Measurements from ENCODE around the gene CDH10.

The CDH10 gene

GRCh38 chr5:24644761-24645160, at the start of gene CDH10:
CDH10 (minus strand) TSS chr5:24644978; CDS start chr5:24593490, 51,488 bp downstream.
- Histone ChIP-seq H3K9ac (ENCODE audit: low read length in 5 of 5) (no peak within 1 kb of the TSS), H3K4me3 (ENCODE audit: low read depth in 1 of 5, low read length in 5 of 5) (peak within 1 kb of the TSS in 2 of 5 donors; percentile 37 to 66), H3K9me3 (ENCODE audit: control insufficient read depth in 5 of 5, low read length in 5 of 5) (no peaks in the 10 kb centered on the region), H3K27ac (ENCODE audit: low read depth, low read length) (no peak within 1 kb of the TSS), H3K27me3 (ENCODE audit: control insufficient read depth in 5 of 5, insufficient read depth in 4 of 5, low read length in 5 of 5) (peaks cover 0 to 10% (median 3%) of the 10 kb centered on the region in 5 donors), H3K36me3 (ENCODE audit: control insufficient read depth in 5 of 5, insufficient read depth in 5 of 5, low read length in 5 of 5) (no peaks in the 10 kb centered on the region), H3K4me1 (ENCODE audit: control insufficient read depth in 5 of 5, insufficient read depth in 5 of 5, low read length in 5 of 5) (peaks cover 0 to 5% (median 4%) of the 10 kb centered on the region in 5 donors)

- peaks cover 0 to 6% (median 0%) of the 10 kb centered on the region in 5 donors for H3K9me3 ChIP-seq (ENCODE audit: control insufficient read depth in 5 of 5, low read length in 5 of 5)
- H3K36me3 ChIP-seq (ENCODE audit: control insufficient read depth in 5 of 5, insufficient read depth in 5 of 5, low read length in 5 of 5), result no peaks in the 10 kb centered on the region
- no peak overlapping the region for H3K9ac ChIP-seq (ENCODE audit: low read length in 5 of 5)
- no peaks in the 10 kb centered on the region for H3K27me3 ChIP-seq (ENCODE audit: control insufficient read depth in 5 of 5, insufficient read depth in 4 of 5, low read length in 5 of 5)
- H3K4me1 ChIP-seq (ENCODE audit: control insufficient read depth in 5 of 5, insufficient read depth in 5 of 5, low read length in 5 of 5), result no peaks in the 10 kb centered on the region
- no peak overlapping the region for H3K27ac ChIP-seq (ENCODE audit: low read depth, low read length)
- H3K4me3 ChIP-seq (ENCODE audit: low read depth in 1 of 5, low read length in 5 of 5), result no peak overlapping the region
Observed at GRCh38 chr5:24693609-24694008, 48.8 kb upstream of the CDH10 start.

- Histone ChIP-seq H3K27ac (ENCODE audit: low read depth, low read length) (no peak overlapping the region), H3K27me3 (ENCODE audit: control insufficient read depth in 5 of 5, insufficient read depth in 4 of 5, low read length in 5 of 5) (no peaks in the 10 kb centered on the region), H3K9ac (ENCODE audit: low read length in 5 of 5) (no peak overlapping the region), H3K4me1 (ENCODE audit: control insufficient read depth in 5 of 5, insufficient read depth in 5 of 5, low read length in 5 of 5) (no peaks in the 10 kb centered on the region), H3K4me3 (ENCODE audit: low read depth in 1 of 5, low read length in 5 of 5) (no peak overlapping the region), H3K9me3 (ENCODE audit: control insufficient read depth in 5 of 5, low read length in 5 of 5) (peaks cover 2 to 19% (median 13%) of the 10 kb centered on the region in 5 donors), H3K36me3 (ENCODE audit: control insufficient read depth in 5 of 5, insufficient read depth in 5 of 5, low read length in 5 of 5) (no peaks in the 10 kb centered on the region)
Observed at GRCh38 chr5:24691074-24691473, 46.3 kb upstream of the CDH10 start.

DNA sequence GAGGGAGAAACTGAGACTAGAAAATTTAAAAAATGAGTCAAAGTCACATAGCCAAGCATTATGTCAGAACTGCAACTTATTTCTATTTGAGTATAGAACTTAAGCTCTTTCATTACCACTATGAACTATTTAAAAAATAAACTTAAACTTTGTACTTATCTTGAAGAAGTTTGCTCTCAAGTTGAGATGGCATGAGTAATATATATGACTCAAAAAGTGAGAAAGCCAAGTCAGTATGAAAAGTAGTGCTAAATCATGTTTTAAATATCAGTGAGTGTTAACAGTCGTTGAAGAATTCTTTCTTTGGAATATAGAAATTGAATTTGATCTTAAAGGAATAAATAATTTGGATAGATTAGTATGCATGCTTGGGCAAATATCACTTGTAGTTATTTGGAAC, 36.3 kb upstream of the CDH10 start:
- Histone ChIP-seq H3K9ac (ENCODE audit: low read length in 5 of 5) (no peak overlapping the region), H3K4me1 (ENCODE audit: control insufficient read depth in 5 of 5, insufficient read depth in 5 of 5, low read length in 5 of 5) (no peaks in the 10 kb centered on the region), H3K4me3 (ENCODE audit: low read depth in 1 of 5, low read length in 5 of 5) (no peak overlapping the region), H3K36me3 (ENCODE audit: control insufficient read depth in 5 of 5, insufficient read depth in 5 of 5, low read length in 5 of 5) (no peaks in the 10 kb centered on the region), H3K9me3 (ENCODE audit: control insufficient read depth in 5 of 5, low read length in 5 of 5) (peaks cover under 1 to 18% (median 3%) of the 10 kb centered on the region in 5 donors), H3K27me3 (ENCODE audit: control insufficient read depth in 5 of 5, insufficient read depth in 4 of 5, low read length in 5 of 5) (no peaks in the 10 kb centered on the region), H3K27ac (ENCODE audit: low read depth, low read length) (no peak overlapping the region)

DNA sequence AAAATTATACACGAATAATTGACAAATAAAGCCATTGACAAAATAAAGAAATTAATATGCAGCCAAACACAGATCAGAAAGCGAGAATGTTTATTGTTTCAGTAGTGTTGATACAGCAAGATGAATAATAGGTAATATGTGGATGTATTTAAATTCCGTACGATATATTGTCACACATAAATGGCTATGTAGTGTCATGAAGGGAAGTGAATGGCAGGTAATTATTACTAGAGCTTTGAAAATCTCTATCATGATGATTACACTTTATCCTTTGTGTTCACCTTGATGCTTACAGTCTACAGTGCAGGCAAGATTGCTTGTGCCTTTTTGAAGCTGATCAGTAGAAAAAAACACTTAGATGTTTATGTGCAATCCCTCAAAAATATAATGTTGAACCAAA, 23.3 kb upstream of the CDH10 start:
- no peaks in the 10 kb centered on the region for H3K4me1 ChIP-seq (ENCODE audit: control insufficient read depth in 5 of 5, insufficient read depth in 5 of 5, low read length in 5 of 5)
- no peaks in the 10 kb centered on the region for H3K36me3 ChIP-seq (ENCODE audit: control insufficient read depth in 5 of 5, insufficient read depth in 5 of 5, low read length in 5 of 5)
- H3K9ac ChIP-seq (ENCODE audit: low read length in 5 of 5), result no peak overlapping the region
- H3K27me3 ChIP-seq (ENCODE audit: control insufficient read depth in 5 of 5, insufficient read depth in 4 of 5, low read length in 5 of 5), result no peaks in the 10 kb centered on the region
- H3K9me3 ChIP-seq (ENCODE audit: control insufficient read depth in 5 of 5, low read length in 5 of 5), result no peaks in the 10 kb centered on the region
- H3K27ac ChIP-seq (ENCODE audit: low read depth, low read length), result no peak overlapping the region
- H3K4me3 ChIP-seq (ENCODE audit: low read depth in 1 of 5, low read length in 5 of 5), result no peak overlapping the region

DNA sequence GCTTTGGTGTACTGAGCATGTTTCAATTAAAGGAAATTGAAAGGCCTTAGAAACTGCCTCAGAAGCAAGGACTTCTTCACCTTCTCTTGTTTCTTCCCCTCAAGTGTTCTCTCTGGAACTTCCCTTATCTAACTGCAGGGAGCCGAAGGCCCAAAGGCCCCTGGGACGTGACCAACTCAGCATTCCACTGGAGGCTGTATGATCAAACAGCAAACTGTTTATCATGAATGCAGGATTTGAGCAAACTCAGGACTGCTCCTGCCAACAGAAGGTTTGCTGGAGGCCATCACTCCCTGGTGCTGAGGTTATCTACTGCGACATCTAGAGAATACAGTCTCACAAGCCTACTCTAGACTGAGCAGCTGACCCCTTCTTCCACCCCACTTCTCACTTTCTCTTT, 4.8 kb upstream of the CDH10 start:
- Histone ChIP-seq H3K27me3 (ENCODE audit: control insufficient read depth in 5 of 5, insufficient read depth in 4 of 5, low read length in 5 of 5) (peaks cover 0 to 7% (median 3%) of the 10 kb centered on the region in 5 donors), H3K27ac (ENCODE audit: low read depth, low read length) (no peak overlapping the region), H3K36me3 (ENCODE audit: control insufficient read depth in 5 of 5, insufficient read depth in 5 of 5, low read length in 5 of 5) (no peaks in the 10 kb centered on the region), H3K4me1 (ENCODE audit: control insufficient read depth in 5 of 5, insufficient read depth in 5 of 5, low read length in 5 of 5) (peaks cover 0 to 5% (median 4%) of the 10 kb centered on the region in 5 donors), H3K9ac (ENCODE audit: low read length in 5 of 5) (no peak overlapping the region), H3K9me3 (ENCODE audit: control insufficient read depth in 5 of 5, low read length in 5 of 5) (no peaks in the 10 kb centered on the region), H3K4me3 (ENCODE audit: low read depth in 1 of 5, low read length in 5 of 5) (no peak overlapping the region)

GRCh38 chr5:24646915-24647314, 2.1 kb upstream of the CDH10 start:
- H3K4me1 ChIP-seq (ENCODE audit: control insufficient read depth in 5 of 5, insufficient read depth in 5 of 5, low read length in 5 of 5), result peaks cover 0 to 5% (median 4%) of the 10 kb centered on the region in 5 donors
- H3K27me3 ChIP-seq (ENCODE audit: control insufficient read depth in 5 of 5, insufficient read depth in 4 of 5, low read length in 5 of 5), result peaks cover 0 to 10% (median 3%) of the 10 kb centered on the region in 5 donors
- H3K4me3 ChIP-seq (ENCODE audit: low read depth in 1 of 5, low read length in 5 of 5), result no peak overlapping the region
- H3K9ac ChIP-seq (ENCODE audit: low read length in 5 of 5), result no peak overlapping the region
- H3K36me3 ChIP-seq (ENCODE audit: control insufficient read depth in 5 of 5, insufficient read depth in 5 of 5, low read length in 5 of 5), result no peaks in the 10 kb centered on the region
- no peak overlapping the region for H3K27ac ChIP-seq (ENCODE audit: low read depth, low read length)
- no peaks in the 10 kb centered on the region for H3K9me3 ChIP-seq (ENCODE audit: control insufficient read depth in 5 of 5, low read length in 5 of 5)

- Histone ChIP-seq H3K27ac (ENCODE audit: low read depth, low read length) (no peak overlapping the region), H3K9me3 (ENCODE audit: control insufficient read depth in 5 of 5, low read length in 5 of 5) (no peaks in the 10 kb centered on the region), H3K36me3 (ENCODE audit: control insufficient read depth in 5 of 5, insufficient read depth in 5 of 5, low read length in 5 of 5) (no peaks in the 10 kb centered on the region), H3K27me3 (ENCODE audit: control insufficient read depth in 5 of 5, insufficient read depth in 4 of 5, low read length in 5 of 5) (peaks cover 0 to 10% (median 3%) of the 10 kb centered on the region in 5 donors), H3K9ac (ENCODE audit: low read length in 5 of 5) (no peak overlapping the region), H3K4me3 (ENCODE audit: low read depth in 1 of 5, low read length in 5 of 5) (no peak overlapping the region), H3K4me1 (ENCODE audit: control insufficient read depth in 5 of 5, insufficient read depth in 5 of 5, low read length in 5 of 5) (peaks cover 0 to 5% (median 4%) of the 10 kb centered on the region in 5 donors)
Observed at GRCh38 chr5:24645483-24645882, 705 bp upstream of the CDH10 start.

DNA sequence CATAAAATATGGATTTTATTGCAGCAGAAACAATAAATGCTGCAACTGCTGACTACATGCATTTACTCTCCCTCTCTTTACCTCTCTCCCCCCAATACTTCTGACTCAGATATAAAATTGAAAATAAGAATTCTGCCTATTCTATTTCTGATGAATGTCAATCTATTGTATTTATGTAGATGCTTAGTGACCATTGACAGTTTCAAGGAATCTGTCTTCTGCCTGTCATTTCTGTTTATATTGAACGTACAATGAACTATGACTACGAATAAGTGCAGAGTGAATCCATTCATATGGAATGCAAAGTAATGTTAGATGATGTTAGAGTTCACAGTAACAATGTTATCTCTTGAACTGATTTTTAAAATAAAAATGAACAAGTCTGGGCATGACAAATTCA, 898 bp downstream of the CDH10 start:
- no peak overlapping the region for H3K27ac ChIP-seq (ENCODE audit: low read depth, low read length)
- H3K9ac ChIP-seq (ENCODE audit: low read length in 5 of 5), result no peak overlapping the region
- H3K9me3 ChIP-seq (ENCODE audit: control insufficient read depth in 5 of 5, low read length in 5 of 5), result no peaks in the 10 kb centered on the region
- H3K4me1 ChIP-seq (ENCODE audit: control insufficient read depth in 5 of 5, insufficient read depth in 5 of 5, low read length in 5 of 5), result peaks cover 0 to 5% (median 4%) of the 10 kb centered on the region in 5 donors
- no peaks in the 10 kb centered on the region for H3K36me3 ChIP-seq (ENCODE audit: control insufficient read depth in 5 of 5, insufficient read depth in 5 of 5, low read length in 5 of 5)
- no peak overlapping the region for H3K4me3 ChIP-seq (ENCODE audit: low read depth in 1 of 5, low read length in 5 of 5)
- peaks cover 0 to 10% (median 3%) of the 10 kb centered on the region in 5 donors for H3K27me3 ChIP-seq (ENCODE audit: control insufficient read depth in 5 of 5, insufficient read depth in 4 of 5, low read length in 5 of 5)

GRCh38 chr5:24643156-24643555, 1.6 kb downstream of the CDH10 start:
- H3K9me3 ChIP-seq (ENCODE audit: control insufficient read depth in 5 of 5, low read length in 5 of 5), result no peaks in the 10 kb centered on the region
- no peak overlapping the region for H3K9ac ChIP-seq (ENCODE audit: low read length in 5 of 5)
- peaks cover 0 to 10% (median 3%) of the 10 kb centered on the region in 5 donors for H3K27me3 ChIP-seq (ENCODE audit: control insufficient read depth in 5 of 5, insufficient read depth in 4 of 5, low read length in 5 of 5)
- H3K27ac ChIP-seq (ENCODE audit: low read depth, low read length), result no peak overlapping the region
- no peak overlapping the region for H3K4me3 ChIP-seq (ENCODE audit: low read depth in 1 of 5, low read length in 5 of 5)
- no peaks in the 10 kb centered on the region for H3K36me3 ChIP-seq (ENCODE audit: control insufficient read depth in 5 of 5, insufficient read depth in 5 of 5, low read length in 5 of 5)
- H3K4me1 ChIP-seq (ENCODE audit: control insufficient read depth in 5 of 5, insufficient read depth in 5 of 5, low read length in 5 of 5), result peaks cover 0 to 5% (median 4%) of the 10 kb centered on the region in 5 donors
